Head of caudate nucleus (tissue), 42 donors: ENCODE measurements around the gene OLFM4.
A peak's percentile ranks its signal among the peaks of the same experiment; 100 is the strongest.
"Not testable (repeated sequence)": the region's sequence is repeated elsewhere in the genome, so short reads cannot be mapped to it uniquely, and the experiment has no call there.

Experiments used
- DNase-seq, 42 donors: peaks; one replicate each; pipeline versions ENCODE4 v3.0.0 to v3.0.0-alpha.2; 2020 to 2021; ENCODE audit warnings: mixed read lengths in 7 of 42
- intact Hi-C: fragments of 100-400 bp; cut with DNase I; formaldehyde crosslinking; loops from one replicate; pipeline ENCODE4 v1.15.0; 2022

The OLFM4 gene

GRCh38 chr13:53013113-53013512, 15.5 kb upstream of the OLFM4 start:
- no peak for DNase-seq

GRCh38 chr13:53014018-53014417, 14.6 kb upstream of the OLFM4 start:
- DNase-seq, intact Hi-C loops: not testable (repeated sequence)

More at GRCh38 chr13:53013113-53013512, 15.5 kb upstream of the OLFM4 start:
- intact Hi-C loops: no loop called here

GRCh38 chr13:53014495-53015443, 13.8 kb upstream of the OLFM4 start:
- DNase-seq: no peak
- intact Hi-C loops: no loop called here

- intact Hi-C loops: no loop called here
- DNase-seq: no peak
Observed at GRCh38 chr13:53015971-53016370, 12.6 kb upstream of the OLFM4 start.

- DNase-seq: no peak
- intact Hi-C loops: no loop called here
Observed at GRCh38 chr13:53017433-53017970, 11.1 kb upstream of the OLFM4 start.

- no peak for DNase-seq
Observed at GRCh38 chr13:53018690-53019647, 9.6 kb upstream of the OLFM4 start.

GRCh38 chr13:53020764-53021335, 7.8 kb upstream of the OLFM4 start:
- no peak for DNase-seq
- intact Hi-C loops: no loop called here

More at GRCh38 chr13:53018690-53019647, 9.6 kb upstream of the OLFM4 start:
- intact Hi-C loops: no loop called here

GRCh38 chr13:53023246-53023645, 5.4 kb upstream of the OLFM4 start:
- intact Hi-C loops: no loop called here
- DNase-seq: peak in 14 of 42 donors; percentile 9 to 63 (median 43)

- intact Hi-C loops: no loop called here
- DNase-seq: no peak
Observed at GRCh38 chr13:53028063-53028462, 550 bp upstream of the OLFM4 start.

GRCh38 chr13:53032849-53033248, 4.2 kb downstream of the OLFM4 start:
- intact Hi-C loops: no loop called here
- DNase-seq: no peak

- DNase-seq: no peak
- intact Hi-C loops: no loop called here
Observed at GRCh38 chr13:53038993-53039392, 10.4 kb downstream of the OLFM4 start.

- intact Hi-C loops: no loop called here
- DNase-seq: no peak
Observed at GRCh38 chr13:53041968-53042516, 13.4 kb downstream of the OLFM4 start.

- no peak for DNase-seq
- intact Hi-C loops: no loop called here
Observed at GRCh38 chr13:53042877-53043276, 14.3 kb downstream of the OLFM4 start.

GRCh38 chr13:53043398-53043797, 14.8 kb downstream of the OLFM4 start:
- intact Hi-C loops: no loop called here
- DNase-seq: no peak

- intact Hi-C loops: no loop called here
- no peak for DNase-seq
Observed at GRCh38 chr13:53045189-53045588, 16.6 kb downstream of the OLFM4 start.

GRCh38 chr13:53048880-53049279, 20.3 kb downstream of the OLFM4 start:
- DNase-seq: no peak
- intact Hi-C loops: no loop called here

- intact Hi-C loops: no loop called here
- no peak for DNase-seq
Observed at GRCh38 chr13:53050151-53050550, 21.5 kb downstream of the OLFM4 start.

- DNase-seq: no peak
- intact Hi-C loops: no loop called here
Observed at GRCh38 chr13:53052675-53053074, 24.1 kb downstream of the OLFM4 start.

GRCh38 chr13:53054569-53054968, 26.0 kb downstream of the OLFM4 start:
- intact Hi-C loops: loop anchor here (2.0 kb wide), 1 partner anchor 38 kb away; no protein-coding TSS in a partner anchor
- DNase-seq: peak in 6 of 42 donors; percentile 9 to 44 (median 22)
